Loucy (cell line): Measurements from ENCODE around the gene RPL9.

ENCODE experiments used
- EZH2phosphoT487 ChIP-seq: fragments of 200-600 bp; IDR thresholded peaks from 2 replicates; pipeline ENCODE4 v1.6.1; 2018; ENCODE audit warnings: antibody characterized with exemption, mild to moderate bottlenecking, moderate library complexity, borderline replicate concordance
- TF ChIP-seq, protein P1 (sequence below): fragments of 200-600 bp; sonication (generic); conservative IDR thresholded peaks from 2 replicates; pipeline ENCODE4 v1.5.1; 2014; ENCODE audit warnings: mild to moderate bottlenecking, antibody characterized with exemption, low read length

DNA sequence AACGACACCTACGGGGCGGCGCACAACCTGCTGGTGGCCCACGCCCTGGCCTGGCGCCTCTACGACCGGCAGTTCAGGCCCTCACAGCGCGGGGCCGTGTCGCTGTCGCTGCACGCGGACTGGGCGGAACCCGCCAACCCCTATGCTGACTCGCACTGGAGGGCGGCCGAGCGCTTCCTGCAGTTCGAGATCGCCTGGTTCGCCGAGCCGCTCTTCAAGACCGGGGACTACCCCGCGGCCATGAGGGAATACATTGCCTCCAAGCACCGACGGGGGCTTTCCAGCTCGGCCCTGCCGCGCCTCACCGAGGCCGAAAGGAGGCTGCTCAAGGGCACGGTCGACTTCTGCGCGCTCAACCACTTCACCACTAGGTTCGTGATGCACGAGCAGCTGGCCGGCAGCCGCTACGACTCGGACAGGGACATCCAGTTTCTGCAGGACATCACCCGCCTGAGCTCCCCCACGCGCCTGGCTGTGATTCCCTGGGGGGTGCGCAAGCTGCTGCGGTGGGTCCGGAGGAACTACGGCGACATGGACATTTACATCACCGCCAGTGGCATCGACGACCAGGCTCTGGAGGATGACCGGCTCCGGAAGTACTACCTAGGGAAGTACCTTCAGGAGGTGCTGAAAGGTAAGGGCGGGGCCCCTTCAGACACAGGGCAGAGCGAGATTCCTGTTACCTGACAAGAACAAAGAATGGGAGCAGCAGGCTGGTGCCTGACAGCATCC lies 11.7 kb downstream of the RPL9 start:
- TF ChIP-seq, protein P1, sequence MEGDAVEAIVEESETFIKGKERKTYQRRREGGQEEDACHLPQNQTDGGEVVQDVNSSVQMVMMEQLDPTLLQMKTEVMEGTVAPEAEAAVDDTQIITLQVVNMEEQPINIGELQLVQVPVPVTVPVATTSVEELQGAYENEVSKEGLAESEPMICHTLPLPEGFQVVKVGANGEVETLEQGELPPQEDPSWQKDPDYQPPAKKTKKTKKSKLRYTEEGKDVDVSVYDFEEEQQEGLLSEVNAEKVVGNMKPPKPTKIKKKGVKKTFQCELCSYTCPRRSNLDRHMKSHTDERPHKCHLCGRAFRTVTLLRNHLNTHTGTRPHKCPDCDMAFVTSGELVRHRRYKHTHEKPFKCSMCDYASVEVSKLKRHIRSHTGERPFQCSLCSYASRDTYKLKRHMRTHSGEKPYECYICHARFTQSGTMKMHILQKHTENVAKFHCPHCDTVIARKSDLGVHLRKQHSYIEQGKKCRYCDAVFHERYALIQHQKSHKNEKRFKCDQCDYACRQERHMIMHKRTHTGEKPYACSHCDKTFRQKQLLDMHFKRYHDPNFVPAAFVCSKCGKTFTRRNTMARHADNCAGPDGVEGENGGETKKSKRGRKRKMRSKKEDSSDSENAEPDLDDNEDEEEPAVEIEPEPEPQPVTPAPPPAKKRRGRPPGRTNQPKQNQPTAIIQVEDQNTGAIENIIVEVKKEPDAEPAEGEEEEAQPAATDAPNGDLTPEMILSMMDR: no peak
- no peak for TF ChIP-seq EZH2phosphoT487
